Endothelial cell of umbilical vein (primary cell): ENCODE measurements around the gene COL23A1. TPM values are rescaled to one million over a fixed set of nuclear protein-coding genes. Genes with fewer than 3 reads are reported as not detected.

Experiments
- BruUV-seq: library from RNA; stranded (reverse); fragments of 400-500 nt; replicated peaks from 2 replicates; lab custom pipeline; 2021; lab: Mats Ljungman, UMichigan
- CTCF ChIA-PET: fragments of 300-600, 350-600 bp; sonication (Branson Sonifier 250); formaldehyde crosslinking; loops from one replicate; lab custom pipeline; 2021; ENCODE audit warnings: antibody characterized with exemption, inconsistent platforms; lab: Charles Lee
- POLR2A ChIA-PET: fragments of 300-600, 350-600 bp; sonication (Branson Sonifier 250); formaldehyde crosslinking; loops from one replicate; lab custom pipeline; 2021; ENCODE audit warnings: antibody characterized with exemption, inconsistent platforms; lab: Charles Lee
- DNase-seq: peaks from one replicate; pipeline ENCODE4 v3.0.0-alpha.2; 2011; ENCODE audit warnings: low read depth, low spot score
- FAIRE-seq: peaks from 2 replicates; lab custom pipeline; 2011; peaks lifted over from hg19 to GRCh38; lab: Jason Lieb, UNC
- H2AFZ ChIP-seq: 2 replicates; pipeline ENCODE4 v1.6.0; 2012; ENCODE audit warnings: low read depth, low read length, control low read depth, inconsistent platforms
- H3K27ac ChIP-seq: 2 replicates; pipeline ENCODE4 v1.5.1; 2011; ENCODE audit warnings: low read depth, mild to moderate bottlenecking, control low read depth, low read length, moderate library complexity; ENCODE audit not compliant: insufficient read depth
- H3K27me3 ChIP-seq, 2 experiments: 2 replicates each; pipeline versions ENCODE4 v1.6.0 to v1.6.1; 2011; ENCODE audit warnings: low read length in 2 of 2, mixed read lengths in 1 of 2; ENCODE audit not compliant: control insufficient read depth in 2 of 2, insufficient read depth in 2 of 2
- H3K36me3 ChIP-seq, 2 experiments: 2 replicates in 1 of 2; 3 replicates in 1 of 2; pipeline ENCODE4 v1.5.1; 2011; ENCODE audit warnings: low read length in 2 of 2, mild to moderate bottlenecking in 1 of 2, moderate library complexity in 1 of 2; ENCODE audit not compliant: control insufficient read depth in 2 of 2, insufficient read depth in 2 of 2; ENCODE audit errors: extremely low read depth in 1 of 2
- H3K4me1 ChIP-seq: 3 replicates; pipeline ENCODE4 v1.5.1; 2011; ENCODE audit warnings: mild to moderate bottlenecking, low read length; ENCODE audit not compliant: control insufficient read depth, insufficient read depth; ENCODE audit errors: extremely low read depth
- H3K4me2 ChIP-seq: 2 replicates; pipeline ENCODE4 v1.6.1; 2011; ENCODE audit warnings: low read length, control low read depth, mixed read lengths; ENCODE audit not compliant: insufficient read depth
- H3K4me3 ChIP-seq, 3 experiments: fragments of 200-600 bp in 1 of 3; sonication (generic), shearing (Covaris generic) in 1 of 3; replicated peaks in 1 of 3; 2 replicates each; pipeline ENCODE4 v1.5.1; 2011 to 2016; ENCODE audit warnings: control low read depth in 3 of 3, low read length in 3 of 3, mild to moderate bottlenecking in 2 of 3, inconsistent platforms in 1 of 3, low read depth in 1 of 3, moderate library complexity in 1 of 3; ENCODE audit not compliant: insufficient read depth in 1 of 3
- H3K79me2 ChIP-seq: 2 replicates; pipeline ENCODE4 v1.6.0; 2012; ENCODE audit warnings: low read length, inconsistent platforms; ENCODE audit not compliant: control insufficient read depth, insufficient read depth
- H3K9ac ChIP-seq: replicated peaks from 2 replicates; pipeline ENCODE3; 2011; ENCODE audit warnings: low read length, control low read depth; ENCODE audit not compliant: insufficient read depth; ENCODE audit errors: extremely low read depth
- H3K9me1 ChIP-seq: replicated peaks from 3 replicates; pipeline ENCODE4 v1.6.0; 2011; ENCODE audit warnings: mild to moderate bottlenecking, low read length; ENCODE audit not compliant: control insufficient read depth, insufficient read depth; ENCODE audit errors: extremely low read depth
- H3K9me3 ChIP-seq: replicated peaks from 2 replicates; pipeline ENCODE4 v1.5.1; 2012; ENCODE audit warnings: low read length, inconsistent platforms; ENCODE audit not compliant: control insufficient read depth, insufficient read depth
- H4K20me1 ChIP-seq: replicated peaks from 2 replicates; pipeline ENCODE3; 2011; ENCODE audit warnings: mild to moderate bottlenecking, low read length; ENCODE audit not compliant: control insufficient read depth, insufficient read depth; ENCODE audit errors: extremely low read depth
- EZH2 ChIP-seq: IDR thresholded peaks from 2 replicates; pipeline ENCODE4 v1.6.1; 2012; ENCODE audit warnings: borderline replicate concordance, low read depth, mild to moderate bottlenecking, moderate library complexity, low read length, inconsistent platforms; ENCODE audit not compliant: severe bottlenecking
- JUN ChIP-seq: IDR thresholded peaks from 2 replicates; pipeline ENCODE4 v1.6.1; 2011; ENCODE audit warnings: borderline replicate concordance, low read depth; ENCODE audit not compliant: insufficient read length, insufficient read depth
- MYC ChIP-seq: IDR thresholded peaks from one replicate; pipeline ENCODE4 v1.6.1; 2011; ENCODE audit warnings: mild to moderate bottlenecking, low read depth, low read length
- POLR2A ChIP-seq: IDR thresholded peaks from 2 replicates; pipeline ENCODE4 v1.6.1; 2012; ENCODE audit warnings: low read depth, mild to moderate bottlenecking, control low read depth, low read length
- POLR2AphosphoS5 ChIP-seq: IDR thresholded peaks from 2 replicates; pipeline ENCODE4 v1.6.1; 2012; ENCODE audit warnings: low read depth, mild to moderate bottlenecking, control low read depth, low read length, moderate library complexity; ENCODE audit not compliant: insufficient read depth
- dilution Hi-C: fragments of 300-500 bp; cut with MboI; formaldehyde crosslinking; loops from one replicate; pipeline ENCODE4 v1.15.0; 2019; ENCODE audit warnings: low sequenced_read_pairs; ENCODE audit not compliant: extremely low pct_ligation_motif_present
- intact Hi-C: fragments of 100-400 bp; cut with micrococcal nuclease; formaldehyde crosslinking; loops from one replicate; pipeline ENCODE4 v1.10.0; 2022
- polyA plus RNA-seq, 4 experiments: library from polyadenylated mRNA; depleted of rRNA in 3 of 4; stranded (reverse) in 3 of 4; unstranded in 1 of 4; fragments of >200 nt; gene quantifications; 2 replicates each; pipeline versions ENCODE4 v1.2.1 to v1.2.3, GENCODE V29; 2011 to 2012; ENCODE audit warnings: missing spikeins in 1 of 4
- total RNA-seq: library from RNA; stranded (reverse); gene quantifications from 2 replicates; pipeline ENCODE4 v1.2.3, GENCODE V29; 2021
- TF ChIP-seq, protein P1 (sequence below): IDR thresholded peaks from 2 replicates; pipeline ENCODE4 v1.6.1; 2011; ENCODE audit not compliant: insufficient read depth, insufficient read length
- TF ChIP-seq, protein P2 (sequence below), 2 donors: IDR thresholded peaks; 1 replicate in 1 of 2; 2 replicates in 1 of 2; pipeline ENCODE4 v1.5.1; 2011; ENCODE audit warnings: low read length in 2 of 2, mild to moderate bottlenecking in 2 of 2, moderate library complexity in 2 of 2, control low read depth in 1 of 2, inconsistent platforms in 1 of 2, low read depth in 1 of 2; ENCODE audit not compliant: insufficient read depth in 1 of 2; ENCODE audit errors: extremely low read depth in 1 of 2

The COL23A1 gene
- total and polyA plus RNA-seq, 2 donors (not counting 3 experiments of a cell fraction or from before 2014, with no cell fraction given) = not detected

DNA sequence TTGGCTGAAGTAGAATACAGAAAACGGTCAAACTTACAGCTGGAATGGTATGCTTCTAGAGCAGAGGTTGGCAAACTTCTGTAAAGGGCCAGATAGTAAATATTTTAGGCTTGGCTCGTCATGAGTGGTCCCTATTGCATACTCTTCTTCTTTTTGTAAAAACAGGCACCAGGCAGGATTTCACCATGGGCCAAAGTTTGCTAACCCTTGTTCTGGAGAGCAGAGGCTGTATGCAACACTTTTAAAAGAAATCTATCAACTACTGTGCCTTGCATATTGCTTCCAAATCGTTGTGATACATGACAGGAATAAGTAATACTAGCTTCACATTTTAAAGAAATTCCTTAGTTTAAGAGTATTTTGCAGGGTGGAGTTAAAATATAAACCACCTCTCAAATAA, 15.6 kb upstream of the COL23A1 start:
- TF ChIP-seq POLR2AphosphoS5 = no peak
- TF ChIP-seq POLR2A = no peak
- no peak for TF ChIP-seq EZH2
- TF ChIP-seq MYC = no peak
- intact Hi-C loops = no loop called here
- H3K9me3 ChIP-seq = no peaks in the 10 kb centered on the region
- dilution Hi-C loops = no loop called here
- no peak overlapping the region for H2AFZ ChIP-seq
- CTCF ChIA-PET = interaction anchor here (0.8 to 1.7 kb wide), 2 partner anchors 10 to 19 kb away, joined by 3 to 4 read pairs; no protein-coding TSS in a partner anchor
- no peaks in the 10 kb centered on the region for H4K20me1 ChIP-seq
- H3K9me1 ChIP-seq = no peaks in the 10 kb centered on the region
- no peak overlapping the region for H3K4me3 ChIP-seq
- no peak overlapping the region for H3K27ac ChIP-seq
- H3K27me3 ChIP-seq = no peaks in the 10 kb centered on the region
- H3K4me2 ChIP-seq = no peak overlapping the region
- FAIRE-seq (no peak), DNase-seq (no peak)
- no peaks in the 10 kb centered on the region for H3K4me1 ChIP-seq
- no peak overlapping the region for H3K9ac ChIP-seq
- peaks cover 8 to 12% of the 10 kb centered on the region in 2 experiments for H3K36me3 ChIP-seq
- no peaks in the 10 kb centered on the region for H3K79me2 ChIP-seq
- POLR2A ChIA-PET = interaction anchor here (0.6 kb wide), 1 partner anchor 355 kb away, joined by 9 read pairs; no protein-coding TSS in a partner anchor
- BruUV-seq = no TSS peak

DNA sequence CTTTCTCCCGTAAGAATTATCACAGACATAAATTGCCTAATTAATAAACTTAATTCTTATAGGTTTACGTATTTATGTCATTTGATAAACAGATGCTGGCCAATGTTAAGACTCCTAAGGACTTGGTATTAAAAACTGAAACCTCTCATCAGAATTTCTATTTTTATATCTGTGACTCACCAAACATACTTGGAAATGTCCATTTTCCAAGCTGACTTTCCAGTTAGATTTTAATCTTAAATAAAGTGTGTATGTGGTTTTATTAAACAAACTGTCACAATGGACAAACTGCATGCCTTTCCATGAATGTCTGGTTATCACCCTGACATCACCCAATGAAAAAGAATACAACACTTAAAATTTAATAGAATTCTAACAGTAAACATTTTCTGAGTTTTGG, 12.6 kb upstream of the COL23A1 start:
- no peaks in the 10 kb centered on the region for H4K20me1 ChIP-seq
- no peak overlapping the region for H3K9ac ChIP-seq
- H3K4me1 ChIP-seq = no peaks in the 10 kb centered on the region
- TF ChIP-seq MYC (no peak), POLR2A (no peak), POLR2AphosphoS5 (no peak), JUN (no peak)
- TF ChIP-seq, protein P1, sequence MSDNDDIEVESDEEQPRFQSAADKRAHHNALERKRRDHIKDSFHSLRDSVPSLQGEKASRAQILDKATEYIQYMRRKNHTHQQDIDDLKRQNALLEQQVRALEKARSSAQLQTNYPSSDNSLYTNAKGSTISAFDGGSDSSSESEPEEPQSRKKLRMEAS = no peak
- TF ChIP-seq, protein P2, sequence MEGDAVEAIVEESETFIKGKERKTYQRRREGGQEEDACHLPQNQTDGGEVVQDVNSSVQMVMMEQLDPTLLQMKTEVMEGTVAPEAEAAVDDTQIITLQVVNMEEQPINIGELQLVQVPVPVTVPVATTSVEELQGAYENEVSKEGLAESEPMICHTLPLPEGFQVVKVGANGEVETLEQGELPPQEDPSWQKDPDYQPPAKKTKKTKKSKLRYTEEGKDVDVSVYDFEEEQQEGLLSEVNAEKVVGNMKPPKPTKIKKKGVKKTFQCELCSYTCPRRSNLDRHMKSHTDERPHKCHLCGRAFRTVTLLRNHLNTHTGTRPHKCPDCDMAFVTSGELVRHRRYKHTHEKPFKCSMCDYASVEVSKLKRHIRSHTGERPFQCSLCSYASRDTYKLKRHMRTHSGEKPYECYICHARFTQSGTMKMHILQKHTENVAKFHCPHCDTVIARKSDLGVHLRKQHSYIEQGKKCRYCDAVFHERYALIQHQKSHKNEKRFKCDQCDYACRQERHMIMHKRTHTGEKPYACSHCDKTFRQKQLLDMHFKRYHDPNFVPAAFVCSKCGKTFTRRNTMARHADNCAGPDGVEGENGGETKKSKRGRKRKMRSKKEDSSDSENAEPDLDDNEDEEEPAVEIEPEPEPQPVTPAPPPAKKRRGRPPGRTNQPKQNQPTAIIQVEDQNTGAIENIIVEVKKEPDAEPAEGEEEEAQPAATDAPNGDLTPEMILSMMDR (IDR thresholded peaks at IDR 0.05; ENCODE audit: extremely low read depth in 1 of 2, insufficient read depth in 1 of 2, low read depth in 1 of 2, low read length in 2 of 2) = no peak
- no peaks in the 10 kb centered on the region for H3K9me3 ChIP-seq
- DNase-seq = no peak
- POLR2A ChIA-PET = no interaction called here
- no peaks in the 10 kb centered on the region for H3K79me2 ChIP-seq
- no peak overlapping the region for H2AFZ ChIP-seq
- FAIRE-seq = no peak
- BruUV-seq = no TSS peak
- peaks cover 6 to 8% of the 10 kb centered on the region in 2 experiments for H3K36me3 ChIP-seq
- no peaks in the 10 kb centered on the region for H3K9me1 ChIP-seq
- no peak overlapping the region for H3K4me2 ChIP-seq
- dilution Hi-C loops = no loop called here
- CTCF ChIA-PET = no interaction called here
- intact Hi-C loops = no loop called here
- no peak overlapping the region for H3K4me3 ChIP-seq
- H3K27ac ChIP-seq = no peak overlapping the region
- no peaks in the 10 kb centered on the region for H3K27me3 ChIP-seq
